Left lung (tissue), 10 donors: ENCODE results near the gene CNNM4. TPM values are rescaled to one million over a fixed set of nuclear protein-coding genes. Genes with fewer than 3 reads are reported as not detected.

Experiments used
- ATAC-seq: fragments of 200-7000 bp; cut with Tn5 transposase; one replicate; pipeline ENCODE4 v1.9.1; 2020; ENCODE audit warnings: moderate library complexity
- DNase-seq, 4 donors: peaks; one replicate each; pipeline ENCODE4 v3.0.0-alpha.2; 2013 to 2020
- H3K27ac ChIP-seq, 2 donors: fragments of 200-600 bp; sonication (generic) in 1 of 2; one replicate each; pipeline versions ENCODE4 v1.5.0 to v1.8.0; 2020 to 2021
- H3K27me3 ChIP-seq, 2 donors: fragments of 200-600 bp; sonication (generic) in 1 of 2; one replicate each; pipeline versions ENCODE4 v1.5.0 to v1.8.0; 2020 to 2021
- H3K36me3 ChIP-seq, 2 donors: fragments of 200-600 bp; sonication (generic) in 1 of 2; one replicate each; pipeline versions ENCODE4 v1.5.0 to v1.8.0; 2020 to 2021
- H3K4me1 ChIP-seq, 2 donors: fragments of 200-600 bp; one replicate each; pipeline ENCODE4 v1.8.0; 2021
- H3K4me3 ChIP-seq, 2 donors: fragments of 200-600 bp; sonication (generic) in 1 of 2; one replicate each; pipeline versions ENCODE4 v1.5.0 to v1.8.0; 2020 to 2021; ENCODE audit warnings: mild to moderate bottlenecking in 1 of 2
- H3K9me3 ChIP-seq, 2 donors: fragments of 200-600 bp; sonication (generic) in 1 of 2; one replicate each; pipeline versions ENCODE4 v1.5.0 to v1.8.0; 2020 to 2021
- intact Hi-C, 2 donors: fragments of 100-400 bp; cut with DNase I; formaldehyde crosslinking; loops; one replicate each; pipeline versions ENCODE4 v1.11.2 to v1.14.2; 2022
- polyA plus RNA-seq, 6 donors: library from polyadenylated mRNA; unstranded; fragments of 120-200 nt; gene quantifications; one replicate each; pipeline ENCODE4 v1.2.1, GENCODE V29; 2013; ENCODE audit not compliant: insufficient read length in 6 of 6
- total RNA-seq, 2 donors: library from RNA; stranded (reverse); fragmentation: NEBNext Ultra II Directional; extraction: Animal tissue kit (Norgen Biotek cat#: 25700); gene quantifications; one replicate each; pipeline ENCODE4 v1.2.1, GENCODE V29; 2021
- TF ChIP-seq, protein P1 (sequence below), 2 donors: fragments of 200-600 bp; sonication (generic) in 1 of 2; IDR thresholded peaks; one replicate each; pipeline versions ENCODE4 v1.5.0 to v1.8.0; 2021; ENCODE audit warnings: antibody characterized with exemption in 2 of 2
- donor health status: DM: no; HTN: yes; CAD: no.
- donor health status: DM: no; HTN: no; CAD: no.

CNNM4 gene
- total and polyA plus RNA-seq, 8 donors = 14.1 to 22.8 (median 16.7) TPM

DNA sequence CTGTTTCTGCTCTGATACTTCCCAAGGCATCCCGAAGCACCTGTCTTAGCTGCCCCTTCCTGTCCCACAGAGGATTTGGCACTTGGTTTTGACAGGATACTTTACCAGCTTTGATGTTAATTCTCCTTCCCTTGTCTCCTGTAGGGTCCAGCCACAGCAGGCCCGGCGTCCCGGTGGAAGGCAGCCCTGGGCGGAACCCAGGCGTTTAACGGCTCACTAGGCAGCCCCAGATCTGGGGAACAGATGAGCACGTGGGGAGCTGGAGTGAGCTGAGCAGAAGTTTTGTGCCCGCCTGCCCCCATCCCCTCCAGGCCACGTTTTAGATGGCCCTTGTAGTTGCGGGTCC is 71.7 kb downstream of the CNNM4 start:
- DNase-seq (no peak), ATAC-seq (no peak)
- Histone ChIP-seq H3K4me3 (no peak overlapping the region), H3K27me3 (no peaks in the 10 kb centered on the region), H3K9me3 (no peaks in the 10 kb centered on the region), H3K4me1 (no peaks in the 10 kb centered on the region), H3K36me3 (peaks cover 0 to 75% of the 10 kb centered on the region in 2 donors), H3K27ac (peak overlapping the region in 1 of 2 donors; percentile 34)
- TF ChIP-seq, protein P1, sequence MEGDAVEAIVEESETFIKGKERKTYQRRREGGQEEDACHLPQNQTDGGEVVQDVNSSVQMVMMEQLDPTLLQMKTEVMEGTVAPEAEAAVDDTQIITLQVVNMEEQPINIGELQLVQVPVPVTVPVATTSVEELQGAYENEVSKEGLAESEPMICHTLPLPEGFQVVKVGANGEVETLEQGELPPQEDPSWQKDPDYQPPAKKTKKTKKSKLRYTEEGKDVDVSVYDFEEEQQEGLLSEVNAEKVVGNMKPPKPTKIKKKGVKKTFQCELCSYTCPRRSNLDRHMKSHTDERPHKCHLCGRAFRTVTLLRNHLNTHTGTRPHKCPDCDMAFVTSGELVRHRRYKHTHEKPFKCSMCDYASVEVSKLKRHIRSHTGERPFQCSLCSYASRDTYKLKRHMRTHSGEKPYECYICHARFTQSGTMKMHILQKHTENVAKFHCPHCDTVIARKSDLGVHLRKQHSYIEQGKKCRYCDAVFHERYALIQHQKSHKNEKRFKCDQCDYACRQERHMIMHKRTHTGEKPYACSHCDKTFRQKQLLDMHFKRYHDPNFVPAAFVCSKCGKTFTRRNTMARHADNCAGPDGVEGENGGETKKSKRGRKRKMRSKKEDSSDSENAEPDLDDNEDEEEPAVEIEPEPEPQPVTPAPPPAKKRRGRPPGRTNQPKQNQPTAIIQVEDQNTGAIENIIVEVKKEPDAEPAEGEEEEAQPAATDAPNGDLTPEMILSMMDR (IDR thresholded peaks at IDR 0.05) = no peak
- intact Hi-C loops = no loop called here

DNA sequence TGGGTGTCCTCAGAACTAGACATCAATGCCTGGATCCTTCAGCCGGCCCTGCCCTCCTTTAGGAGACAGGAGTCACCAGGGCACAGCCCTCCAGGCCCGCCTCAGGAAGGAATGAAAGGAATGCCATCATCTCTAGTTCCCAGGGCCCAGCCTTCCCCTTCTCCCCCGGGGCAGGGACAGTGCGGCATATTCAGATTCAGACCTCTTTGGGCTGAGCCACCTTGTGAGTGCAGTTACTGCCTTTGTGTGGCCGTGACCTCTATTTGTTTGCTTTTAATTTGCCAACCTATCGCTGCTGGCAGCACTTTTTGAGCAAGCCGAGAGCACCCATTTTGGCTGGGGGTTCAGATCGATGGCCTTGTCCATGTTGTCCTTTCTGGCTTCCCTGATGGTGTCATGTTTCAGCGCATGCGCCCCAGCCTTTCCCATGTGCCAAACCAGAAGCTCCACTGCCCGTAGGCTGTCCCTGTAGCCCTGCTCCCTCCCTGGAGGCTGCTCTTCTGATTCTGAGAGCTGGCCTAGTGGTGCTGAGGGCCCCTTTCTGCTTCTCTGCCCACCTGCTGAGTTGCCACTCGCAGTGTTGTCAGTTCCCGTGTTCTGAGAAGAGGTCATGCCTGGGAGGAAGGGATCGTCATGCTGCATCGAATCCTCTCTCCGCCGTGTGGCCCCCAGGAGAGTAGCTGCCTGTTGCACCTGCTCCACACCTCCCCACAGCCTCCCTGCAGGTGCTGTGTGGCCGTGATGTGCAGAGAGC is 72.2 kb downstream of the CNNM4 start:
- intact Hi-C loops = no loop called here
- Histone ChIP-seq H3K27ac (peak overlapping the region in 1 of 2 donors; percentile 34), H3K36me3 (peaks cover 0 to 75% of the 10 kb centered on the region in 2 donors)

DNA sequence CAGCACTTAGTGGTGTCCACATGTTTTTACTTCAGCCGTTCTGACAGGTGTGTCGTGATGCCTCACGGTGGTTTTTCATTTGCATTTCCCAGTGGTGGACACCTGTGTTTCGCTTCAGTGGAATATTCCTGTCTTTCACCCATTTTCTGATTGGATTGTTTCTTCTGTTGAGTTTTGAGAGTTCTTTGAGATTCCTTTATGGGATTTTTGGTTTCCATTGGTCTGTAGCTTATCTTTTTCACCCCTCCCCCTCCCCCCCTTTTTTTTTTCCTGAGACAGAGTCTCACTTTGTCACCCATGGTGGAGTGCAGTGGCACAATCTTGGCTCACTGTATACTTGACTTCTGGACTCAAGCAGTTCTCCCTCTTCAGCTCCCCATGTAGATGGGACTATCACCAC is 75.1 kb downstream of the CNNM4 start:
- no peak for ATAC-seq
- Histone ChIP-seq H3K27ac (no peak overlapping the region), H3K4me3 (no peak overlapping the region), H3K4me1 (peaks cover 0 to 11% of the 10 kb centered on the region in 2 donors), H3K36me3 (peaks cover 0 to 52% of the 10 kb centered on the region in 2 donors), H3K27me3 (no peaks in the 10 kb centered on the region), H3K9me3 (no peaks in the 10 kb centered on the region)
- TF ChIP-seq, protein P1 (IDR thresholded peaks at IDR 0.05) = no peak
- DNase-seq = no peak
- intact Hi-C loops = no loop called here

More for the DNA sequence above, 72.2 kb downstream of the CNNM4 start:
- Histone ChIP-seq H3K27me3 (no peaks in the 10 kb centered on the region), H3K9me3 (no peaks in the 10 kb centered on the region), H3K4me3 (no peak overlapping the region), H3K4me1 (no peaks in the 10 kb centered on the region)
- TF ChIP-seq, protein P1 (IDR thresholded peaks at IDR 0.05) = no peak
- peak; percentile 87 for ATAC-seq
- peak; percentile 53 to 87 (median 72) for DNase-seq

DNA sequence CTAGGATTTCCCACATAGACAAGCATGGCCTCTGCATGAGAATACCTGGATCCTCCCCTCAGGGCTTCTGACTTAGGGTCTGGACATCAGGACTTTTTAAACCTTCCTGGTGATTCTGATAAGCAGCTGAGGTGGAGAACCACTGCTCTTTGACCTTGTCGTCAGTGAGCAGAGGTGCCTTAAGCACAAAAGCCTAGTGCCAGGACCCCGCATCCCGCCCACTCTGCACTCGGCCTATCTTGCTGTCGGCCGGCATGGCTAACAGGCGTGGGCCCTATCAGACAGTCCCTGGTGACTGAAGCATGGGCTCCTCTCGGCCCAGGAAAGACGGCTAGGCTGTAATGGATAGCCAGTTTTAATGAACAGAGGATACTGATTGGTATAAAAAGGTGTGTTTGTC is 76.9 kb downstream of the CNNM4 start:
- DNase-seq (no peak), ATAC-seq (no peak)
- TF ChIP-seq, protein P1 (IDR thresholded peaks at IDR 0.05) = no peak
- Histone ChIP-seq H3K27me3 (no peaks in the 10 kb centered on the region), H3K4me3 (no peak overlapping the region), H3K36me3 (peaks cover 0 to 34% of the 10 kb centered on the region in 2 donors), H3K27ac (no peak overlapping the region), H3K9me3 (no peaks in the 10 kb centered on the region), H3K4me1 (peaks cover 0 to 11% of the 10 kb centered on the region in 2 donors)
- intact Hi-C loops = no loop called here

DNA sequence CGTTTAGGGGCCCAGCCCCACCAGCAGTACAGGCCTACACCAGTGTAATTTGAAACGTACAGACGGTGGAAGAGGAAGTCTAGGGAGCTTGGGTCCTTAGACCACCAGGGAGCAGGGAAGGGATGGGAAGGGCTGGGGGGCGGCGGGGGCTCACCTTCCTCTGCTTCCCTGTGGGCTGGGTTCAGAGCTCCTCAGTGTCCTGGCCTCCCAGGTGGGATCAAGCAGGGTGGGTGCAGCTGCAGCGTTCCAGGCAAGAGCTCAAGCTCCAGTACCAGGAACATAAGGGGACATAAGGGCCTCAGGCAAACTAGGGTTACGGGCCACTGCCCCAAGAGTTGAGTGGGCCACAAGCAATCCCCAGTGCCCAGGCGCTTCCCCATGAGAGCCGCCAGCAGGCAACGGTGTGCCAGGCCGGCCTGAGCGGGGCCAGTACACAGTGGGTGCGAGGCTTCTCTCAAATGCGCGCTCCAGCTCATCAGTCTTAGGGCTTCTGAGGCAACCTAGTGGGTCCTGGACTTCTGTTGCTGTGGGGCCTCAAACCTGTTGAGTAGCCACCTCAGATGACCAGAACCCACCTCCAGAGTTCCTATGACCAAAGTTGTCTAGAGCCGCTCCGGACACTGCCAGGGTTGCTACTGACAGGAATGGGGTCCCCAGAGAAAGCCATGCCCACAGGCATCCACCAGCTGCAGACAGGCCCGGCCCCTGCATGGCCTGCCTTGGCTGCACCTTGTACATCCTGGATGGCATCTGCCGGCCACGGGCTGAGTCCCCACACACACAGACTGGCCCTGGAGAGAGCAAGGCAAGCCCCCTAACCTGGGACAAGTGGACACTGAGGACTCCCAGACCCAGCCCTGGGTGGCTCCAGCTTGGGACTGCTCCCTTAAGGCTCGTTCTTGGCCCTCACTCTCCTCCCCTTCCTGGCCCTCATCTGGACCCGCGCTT is 77.9 kb downstream of the CNNM4 start:
- Histone ChIP-seq H3K4me3 (no peak overlapping the region), H3K27ac (no peak overlapping the region), H3K27me3 (no peaks in the 10 kb centered on the region), H3K9me3 (no peaks in the 10 kb centered on the region), H3K36me3 (peaks cover 0 to 24% of the 10 kb centered on the region in 2 donors), H3K4me1 (peaks cover 0 to 11% of the 10 kb centered on the region in 2 donors)
- TF ChIP-seq, protein P1 (IDR thresholded peaks at IDR 0.05) = no peak
- intact Hi-C loops = no loop called here
- DNase-seq (no peak), ATAC-seq (no peak)
